Osteocyte (in vitro differentiated cells): ENCODE measurements around the gene NEB. TPM values are rescaled to one million over a fixed set of nuclear protein-coding genes. Genes with fewer than 3 reads are reported as not detected.

Experiments
- DNase-seq: peaks from one replicate; pipeline ENCODE4 v3.0.0; 2021; ENCODE audit warnings: mixed read lengths; ENCODE audit not compliant: unreplicated experiment; ENCODE audit errors: extremely low spot score
- H3K27ac Mint-ChIP-seq: one replicate; pipeline ENCODE4 v1.8.0; 2021; ENCODE audit warnings: mild to moderate bottlenecking, mixed read lengths; ENCODE audit not compliant: unreplicated experiment
- H3K27me3 Mint-ChIP-seq: one replicate; pipeline ENCODE4 v1.8.0; 2021; ENCODE audit warnings: mixed read lengths; ENCODE audit not compliant: unreplicated experiment
- H3K36me3 Mint-ChIP-seq: one replicate; pipeline ENCODE4 v1.8.0; 2021; ENCODE audit warnings: mixed read lengths; ENCODE audit not compliant: unreplicated experiment
- H3K4me1 Mint-ChIP-seq: one replicate; pipeline ENCODE4 v1.8.0; 2021; ENCODE audit warnings: mixed read lengths; ENCODE audit not compliant: unreplicated experiment
- H3K4me3 Mint-ChIP-seq: one replicate; pipeline ENCODE4 v1.8.0; 2021; ENCODE audit warnings: mild to moderate bottlenecking, moderate library complexity, mixed read lengths; ENCODE audit not compliant: unreplicated experiment
- H3K9me3 Mint-ChIP-seq: one replicate; pipeline ENCODE4 v1.8.0; 2021; ENCODE audit warnings: mixed read lengths; ENCODE audit not compliant: unreplicated experiment
- CTCF ChIP-seq: fragments of 200-600 bp; sonication (generic); IDR thresholded peaks from 2 replicates; pipeline ENCODE4 v1.5.0; 2021; ENCODE audit warnings: antibody characterized with exemption, mild to moderate bottlenecking, moderate library complexity
- total RNA-seq: library from RNA; stranded (reverse); gene quantifications from 2 replicates; pipeline ENCODE4 v1.2.1, GENCODE V29; 2021

NEB gene
- total RNA-seq, 1 donor from 2014 or later = 0.40 TPM

- Mint-ChIP-seq H3K27me3 (peaks cover 5% of the 10 kb centered on the region), H3K4me3 (no peak overlapping the region), H3K4me1 (peaks cover 13% of the 10 kb centered on the region), H3K36me3 (no peaks in the 10 kb centered on the region), H3K27ac (no peak overlapping the region), H3K9me3 (no peaks in the 10 kb centered on the region)
- no peak for DNase-seq
- TF ChIP-seq CTCF = no peak
These were observed 95.3 kb downstream of the NEB start for GRCh38 chr2:151638990-151639389.

- DNase-seq = no peak
- Mint-ChIP-seq H3K36me3 (no peaks in the 10 kb centered on the region), H3K27me3 (peaks cover 3% of the 10 kb centered on the region), H3K4me1 (peaks cover 13% of the 10 kb centered on the region), H3K27ac (peak overlapping the region; percentile 40), H3K9me3 (no peaks in the 10 kb centered on the region), H3K4me3 (no peak overlapping the region)
- no peak for TF ChIP-seq CTCF
These were observed 95.9 kb downstream of the NEB start for GRCh38 chr2:151638191-151638933.

GRCh38 chr2:151637271-151637781, 97.0 kb downstream of the NEB start:
- Mint-ChIP-seq H3K27ac (peak overlapping the region; percentile 31), H3K9me3 (no peaks in the 10 kb centered on the region), H3K4me3 (no peak overlapping the region), H3K4me1 (peaks cover 13% of the 10 kb centered on the region), H3K36me3 (no peaks in the 10 kb centered on the region), H3K27me3 (peaks cover 3% of the 10 kb centered on the region)
- no peak for DNase-seq
- TF ChIP-seq CTCF = no peak

- H3K4me1 Mint-ChIP-seq = peaks cover 13% of the 10 kb centered on the region
- H3K27ac Mint-ChIP-seq = no peak overlapping the region
- no peaks in the 10 kb centered on the region for H3K9me3 Mint-ChIP-seq
- peaks cover 3% of the 10 kb centered on the region for H3K27me3 Mint-ChIP-seq
- DNase-seq = no peak
- no peaks in the 10 kb centered on the region for H3K36me3 Mint-ChIP-seq
- TF ChIP-seq CTCF = no peak
- H3K4me3 Mint-ChIP-seq = no peak overlapping the region
These were observed 99.4 kb downstream of the NEB start for GRCh38 chr2:151634736-151635467.

GRCh38 chr2:151632993-151633565, 101.2 kb downstream of the NEB start:
- Mint-ChIP-seq H3K27me3 (no peaks in the 10 kb centered on the region), H3K4me1 (peaks cover 8% of the 10 kb centered on the region), H3K27ac (no peak overlapping the region), H3K9me3 (no peaks in the 10 kb centered on the region), H3K36me3 (no peaks in the 10 kb centered on the region), H3K4me3 (no peak overlapping the region)
- no peak for DNase-seq
- peak; percentile 53 for TF ChIP-seq CTCF
